Stomach (tissue), 9 donors: ENCODE data around the gene SCTR. TPM values are rescaled to one million over a fixed set of nuclear protein-coding genes. Genes with fewer than 3 reads are reported as not detected.

Experiments
- DNase-seq, 2 donors: peaks; one replicate each; pipeline versions ENCODE4 v3.0.0 to v3.0.0-alpha.2; 2013 to 2019
- H3K27ac ChIP-seq, 5 donors: fragments of 200-600 bp in 4 of 5; sonication (generic) in 4 of 5; one replicate each; pipeline ENCODE4 v1.5.1; 2013 to 2019; ENCODE audit warnings: mild to moderate bottlenecking in 1 of 5, moderate library complexity in 1 of 5
- H3K27me3 ChIP-seq, 3 donors: fragments of 200-600 bp; sonication (generic); one replicate each; pipeline ENCODE4 v1.5.1; 2017 to 2019; ENCODE audit warnings: mixed run types in 1 of 3
- H3K36me3 ChIP-seq, 4 donors: fragments of 200-600 bp; sonication (generic); 1 replicate in 3 of 4; 2 replicates in 1 of 4; pipeline ENCODE4 v1.5.1; 2016 to 2019
- H3K4me1 ChIP-seq, 4 donors: fragments of 200-600 bp; sonication (generic); one replicate each; pipeline ENCODE4 v1.5.1; 2016 to 2019
- H3K4me3 ChIP-seq, 4 donors: fragments of 200-600 bp; sonication (generic) in 3 of 4; one replicate each; pipeline ENCODE4 v1.5.1; 2016 to 2019; ENCODE audit warnings: mild to moderate bottlenecking in 1 of 4
- H3K9me3 ChIP-seq, 4 donors: fragments of 200-600 bp; sonication (generic); one replicate each; pipeline ENCODE4 v1.5.1; 2016 to 2019
- CTCF ChIP-seq, 7 experiments: fragments of 450-650 bp in 4 of 7; fragments of 200-600 bp in 3 of 7; sonication (generic) in 3 of 7; IDR thresholded peaks; one replicate each; pipeline ENCODE4 v1.5.1; 2016 to 2019; ENCODE audit warnings: antibody characterized with exemption in 7 of 7, control low read depth in 2 of 7, mild to moderate bottlenecking in 1 of 7
- EP300 ChIP-seq: sonication (generic); formaldehyde crosslinking; IDR thresholded peaks from one replicate; pipeline ENCODE4 v1.6.1; 2017; ENCODE audit warnings: antibody characterized with exemption
- POLR2A ChIP-seq, 4 donors: fragments of 450-650 bp; IDR thresholded peaks; one replicate each; pipeline ENCODE4 v1.6.1; 2016; ENCODE audit warnings: antibody characterized with exemption in 4 of 4, control low read depth in 2 of 4, mild to moderate bottlenecking in 1 of 4, moderate library complexity in 1 of 4
- POLR2AphosphoS5 ChIP-seq, 3 donors: sonication (generic); formaldehyde crosslinking; IDR thresholded peaks; one replicate each; pipeline ENCODE4 v1.6.1; 2016; ENCODE audit warnings: antibody characterized with exemption in 3 of 3
- WGBS, 5 donors: extraction: QIAGEN DNeasy Blood & Tissue Kit in 3 of 5; methylation state at CpG; one replicate each; pipeline versions ENCODE4 v1.1.5 to v1.1.7; 2013 to 2018; 5-methylcytosine and 5-hydroxymethylcytosine counted together
- intact Hi-C: fragments of 100-400 bp; cut with DNase I; formaldehyde crosslinking; loops from one replicate; pipeline ENCODE4 v1.15.1; 2023; ENCODE audit warnings: low total_unique reads
- polyA plus RNA-seq, 3 donors: library from polyadenylated mRNA; stranded (reverse); fragments of 200-250 nt; gene quantifications; one replicate each; pipeline ENCODE4 v1.2.3, GENCODE V29; 2013
- total RNA-seq, 5 donors: library from RNA; depleted of rRNA; stranded (reverse); fragments of >200 nt; gene quantifications; one replicate each; pipeline versions ENCODE4 v1.1.0 to v1.2.3, GENCODE V29; 2014 to 2016
- donor health status: healthy with polysubstance abuse.
- donor health status: Bipolar disorder and iron deficiency.
- donor health status: healthy.

SCTR gene
- total and polyA plus RNA-seq, 8 donors, result 0.18 to 8.6 (median 4.1) TPM; not detected in 2

GRCh38 chr2:119522671-119523070, 1.6 kb downstream of the SCTR start:
- TF ChIP-seq POLR2AphosphoS5 (IDR thresholded peaks at IDR 0.05) (no peak), POLR2A (IDR thresholded peaks at IDR 0.05) (no peak)
- H3K27ac ChIP-seq, result no peak overlapping the region
- peak in 1 of 2 donors; percentile 41 for DNase-seq
- H3K27me3 ChIP-seq, result peaks cover 0 to 36% (median 21%) of the 10 kb centered on the region in 3 donors
- intact Hi-C loops, result no loop called here
- no peaks in the 10 kb centered on the region for H3K36me3 ChIP-seq
- peaks cover 4 to 40% (median 25%) of the 10 kb centered on the region in 4 donors for H3K4me1 ChIP-seq
- WGBS, 5 donors, result 41 to 60% (median 46%) methylated on average over 5 to 6 of the region's 6 CpGs
- H3K4me3 ChIP-seq, result no peak overlapping the region
- no peaks in the 10 kb centered on the region for H3K9me3 ChIP-seq

- H3K36me3 ChIP-seq, result no peaks in the 10 kb centered on the region
- no peak overlapping the region for H3K4me3 ChIP-seq
- peaks cover 4 to 40% (median 25%) of the 10 kb centered on the region in 4 donors for H3K4me1 ChIP-seq
- TF ChIP-seq POLR2AphosphoS5 (IDR thresholded peaks at IDR 0.05) (no peak), POLR2A (IDR thresholded peaks at IDR 0.05) (no peak), CTCF (IDR thresholded peaks at IDR 0.05) (no peak), EP300 (no peak)
- H3K27me3 ChIP-seq, result peaks cover 0 to 36% (median 21%) of the 10 kb centered on the region in 3 donors
- WGBS, 5 donors, result 74 to 82% (median 81%) methylated on average over 11 of the region's 11 CpGs
- intact Hi-C loops, result no loop called here
- no peak for DNase-seq
- H3K27ac ChIP-seq, result no peak overlapping the region
- H3K9me3 ChIP-seq, result no peaks in the 10 kb centered on the region
These were observed 2.7 kb downstream of the SCTR start for GRCh38 chr2:119521433-119522050.

GRCh38 chr2:119520696-119521432, 3.4 kb downstream of the SCTR start:
- WGBS, 5 donors, result 60 to 79% (median 73%) methylated on average over 3 of the region's 3 CpGs
- Histone ChIP-seq H3K27me3 (peaks cover 0 to 36% (median 21%) of the 10 kb centered on the region in 3 donors), H3K9me3 (no peaks in the 10 kb centered on the region), H3K4me3 (no peak overlapping the region), H3K4me1 (peaks cover 4 to 40% (median 25%) of the 10 kb centered on the region in 4 donors), H3K36me3 (no peaks in the 10 kb centered on the region), H3K27ac (no peak overlapping the region)
- TF ChIP-seq POLR2AphosphoS5 (IDR thresholded peaks at IDR 0.05), result no peak
- no peak for TF ChIP-seq EP300
- intact Hi-C loops, result no loop called here
- DNase-seq, result peak in 1 of 2 donors; percentile 53

GRCh38 chr2:119519057-119519408, 5.2 kb downstream of the SCTR start:
- no peak overlapping the region for H3K4me3 ChIP-seq
- 88 to 97% (median 94%) methylated on average over 10 of the region's 10 CpGs for WGBS, 5 donors
- peaks cover 4 to 34% (median 20%) of the 10 kb centered on the region in 4 donors for H3K4me1 ChIP-seq
- H3K36me3 ChIP-seq, result no peaks in the 10 kb centered on the region
- TF ChIP-seq EP300 (no peak), POLR2AphosphoS5 (IDR thresholded peaks at IDR 0.05) (no peak), CTCF (IDR thresholded peaks at IDR 0.05) (no peak)
- intact Hi-C loops, result no loop called here
- H3K9me3 ChIP-seq, result no peaks in the 10 kb centered on the region
- no peak overlapping the region for H3K27ac ChIP-seq
- H3K27me3 ChIP-seq, result peaks cover 0 to 23% (median 14%) of the 10 kb centered on the region in 3 donors
- no peak for DNase-seq

- H3K4me1 ChIP-seq, result peaks cover 4 to 29% (median 16%) of the 10 kb centered on the region in 4 donors
- no peak overlapping the region for H3K27ac ChIP-seq
- no peak for DNase-seq
- no peak overlapping the region for H3K4me3 ChIP-seq
- H3K36me3 ChIP-seq, result no peaks in the 10 kb centered on the region
- intact Hi-C loops, result no loop called here
- TF ChIP-seq EP300, result no peak
- TF ChIP-seq CTCF (IDR thresholded peaks at IDR 0.05), result no peak
- no peak for TF ChIP-seq POLR2A (IDR thresholded peaks at IDR 0.05)
- no peak for TF ChIP-seq POLR2AphosphoS5 (IDR thresholded peaks at IDR 0.05)
- H3K27me3 ChIP-seq, result peaks cover 0 to 18% (median 9%) of the 10 kb centered on the region in 3 donors
- WGBS, 5 donors, result 81 to 87% (median 86%) methylated on average over 10 of the region's 10 CpGs
- H3K9me3 ChIP-seq, result no peaks in the 10 kb centered on the region
These were observed 5.8 kb downstream of the SCTR start for GRCh38 chr2:119518401-119519056.
